COLO668 (cell line): ENCODE data around the gene TELO2.

ENCODE experiments used
- DNase-seq: peaks from one replicate; lab custom pipeline; 2025; ENCODE audit not compliant: unreplicated experiment; lab: John Stamatoyannopoulos, UW

Gene TELO2

DNA sequence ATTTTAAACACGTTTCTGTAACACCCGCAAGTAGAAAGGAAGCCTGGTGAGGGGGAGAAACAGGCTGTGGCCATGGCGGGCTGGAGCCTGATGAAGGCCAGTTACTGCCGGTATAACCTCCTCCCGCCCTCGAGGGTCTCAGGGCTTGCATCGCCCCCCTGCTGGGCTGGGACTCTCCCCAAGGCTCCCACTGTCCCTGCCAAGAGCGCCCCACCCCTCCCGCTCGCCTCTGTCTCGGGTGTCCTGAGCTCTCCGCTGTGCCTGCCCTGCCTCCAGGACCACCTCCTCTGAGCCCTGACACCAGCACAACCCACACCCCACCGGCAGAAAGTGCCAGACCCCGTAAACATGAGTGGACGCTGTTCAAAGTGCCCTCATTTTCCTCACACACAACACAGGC lies 59.0 kb downstream of the TELO2 start:
- no peak for DNase-seq

DNA sequence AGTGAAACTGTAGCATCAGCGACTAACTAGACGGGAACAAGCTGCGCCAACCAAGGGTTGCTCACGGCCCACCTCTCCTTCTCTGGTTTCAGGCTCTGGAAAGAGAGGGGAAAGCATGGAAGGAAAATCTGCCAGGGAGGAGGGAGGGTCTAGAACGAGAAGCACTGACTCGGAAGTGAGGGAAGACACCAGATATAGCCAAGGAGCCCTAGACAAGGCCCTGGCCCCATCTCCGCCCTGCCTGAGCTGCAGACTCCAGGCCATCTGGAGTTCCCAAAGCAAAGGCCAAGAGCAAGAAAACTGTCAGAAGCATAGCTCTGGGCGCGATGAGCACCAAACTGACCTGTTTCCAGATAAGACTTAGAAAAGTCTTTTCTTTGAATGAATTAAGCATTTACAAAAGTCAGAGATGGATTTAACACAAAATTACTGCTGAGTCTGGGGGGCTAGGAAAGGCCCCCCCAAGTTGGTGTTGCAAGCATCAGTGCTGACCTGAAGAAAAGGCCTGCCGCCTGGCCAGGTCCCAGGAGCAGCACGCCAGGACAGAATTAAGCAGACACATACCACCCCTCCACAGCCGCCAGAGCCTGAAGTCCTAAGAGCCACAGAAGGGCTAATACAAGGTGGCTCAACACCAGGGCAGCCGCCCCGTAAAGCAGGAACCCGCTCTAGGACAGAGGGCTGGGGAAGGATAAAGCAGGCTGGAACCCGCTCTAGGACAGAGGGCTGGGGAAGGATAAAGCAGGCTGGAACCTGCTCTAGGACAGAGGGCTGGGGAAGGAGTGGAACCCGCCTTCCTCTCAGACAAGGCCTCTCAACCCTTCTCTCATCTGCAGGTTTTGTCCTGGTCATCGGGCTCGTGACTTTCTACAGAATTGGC lies 61.0 kb downstream of the TELO2 start:
- DNase-seq = no peak

DNA sequence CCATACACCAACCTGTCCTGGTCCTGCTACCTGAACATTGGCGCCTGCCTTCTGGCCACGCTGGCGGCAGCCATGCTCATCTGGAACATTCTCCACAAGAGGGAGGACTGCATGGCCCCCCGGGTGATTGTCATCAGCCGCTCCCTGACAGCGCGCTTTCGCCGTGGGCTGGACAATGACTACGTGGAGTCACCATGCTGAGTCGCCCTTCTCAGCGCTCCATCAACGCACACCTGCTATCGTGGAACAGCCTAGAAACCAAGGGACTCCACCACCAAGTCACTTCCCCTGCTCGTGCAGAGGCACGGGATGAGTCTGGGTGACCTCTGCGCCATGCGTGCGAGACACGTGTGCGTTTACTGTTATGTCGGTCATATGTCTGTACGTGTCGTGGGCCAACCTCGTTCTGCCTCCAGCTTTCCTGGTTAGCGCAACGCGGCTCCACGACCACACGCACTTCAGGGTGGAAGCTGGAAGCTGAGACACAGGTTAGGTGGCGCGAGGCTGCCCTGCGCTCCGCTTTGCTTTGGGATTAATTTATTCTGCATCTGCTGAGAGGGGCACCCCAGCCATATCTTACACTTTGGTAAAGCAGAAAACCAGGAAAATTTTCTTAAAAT lies 61.8 kb downstream of the TELO2 start:
- DNase-seq = no peak

DNA sequence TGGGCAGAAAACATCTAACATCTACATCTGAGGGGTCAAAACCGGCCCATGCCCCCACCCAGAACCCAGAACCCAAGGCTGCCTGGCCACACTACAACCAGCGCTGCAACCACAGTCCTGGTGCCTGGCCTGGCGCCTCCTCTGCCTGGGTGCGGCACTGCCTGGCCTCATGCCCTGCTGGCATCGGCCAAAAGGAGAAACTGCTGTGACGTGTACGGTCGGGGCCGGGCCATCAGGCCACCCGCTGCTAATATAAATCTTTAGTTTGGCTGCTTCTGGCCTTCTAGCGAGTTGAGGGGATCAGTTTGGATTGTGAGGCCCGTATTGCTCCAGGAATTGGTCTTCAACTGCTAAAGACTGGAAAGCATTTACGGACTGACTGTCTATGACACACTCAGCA lies 63.1 kb downstream of the TELO2 start:
- no peak for DNase-seq

DNA sequence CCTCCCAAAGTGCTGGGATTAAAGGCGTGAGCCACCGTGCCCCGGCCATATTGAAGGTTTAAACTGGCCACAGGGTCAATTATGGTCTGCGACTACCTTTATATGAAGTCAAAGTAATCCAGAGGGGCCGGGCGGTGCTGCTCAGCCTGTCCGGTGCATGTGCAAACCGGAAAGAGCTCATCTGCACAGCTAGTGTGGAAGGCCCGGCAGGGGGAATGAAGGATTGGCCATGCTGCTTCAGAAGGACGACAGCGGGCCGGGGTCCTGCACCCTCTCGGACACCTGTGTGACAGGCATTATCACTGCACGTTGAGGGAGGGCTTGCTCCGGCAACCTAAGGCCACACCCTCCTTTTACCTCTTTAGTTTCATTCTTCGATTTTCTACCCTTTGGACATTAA lies 63.9 kb downstream of the TELO2 start:
- no peak for DNase-seq

DNA sequence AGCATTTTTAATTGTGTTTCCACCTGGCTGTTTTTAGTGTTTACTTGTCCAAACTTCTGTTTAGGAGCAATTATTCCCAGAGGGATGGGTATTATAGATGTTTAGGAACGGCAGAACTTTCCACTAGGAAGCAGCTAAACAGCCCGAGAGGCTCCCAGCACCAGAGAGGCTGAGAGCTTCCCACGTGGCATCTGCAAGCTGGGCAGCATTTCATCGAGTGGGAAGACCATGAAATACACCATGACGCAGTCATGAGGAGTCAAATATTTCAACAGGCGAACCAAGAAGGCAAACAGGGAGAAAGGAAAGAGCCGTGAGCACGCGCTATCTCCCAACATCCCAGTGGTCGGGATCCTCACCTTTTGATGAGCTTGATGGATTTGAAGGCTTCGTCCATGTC lies 64.4 kb downstream of the TELO2 start:
- DNase-seq = no peak

DNA sequence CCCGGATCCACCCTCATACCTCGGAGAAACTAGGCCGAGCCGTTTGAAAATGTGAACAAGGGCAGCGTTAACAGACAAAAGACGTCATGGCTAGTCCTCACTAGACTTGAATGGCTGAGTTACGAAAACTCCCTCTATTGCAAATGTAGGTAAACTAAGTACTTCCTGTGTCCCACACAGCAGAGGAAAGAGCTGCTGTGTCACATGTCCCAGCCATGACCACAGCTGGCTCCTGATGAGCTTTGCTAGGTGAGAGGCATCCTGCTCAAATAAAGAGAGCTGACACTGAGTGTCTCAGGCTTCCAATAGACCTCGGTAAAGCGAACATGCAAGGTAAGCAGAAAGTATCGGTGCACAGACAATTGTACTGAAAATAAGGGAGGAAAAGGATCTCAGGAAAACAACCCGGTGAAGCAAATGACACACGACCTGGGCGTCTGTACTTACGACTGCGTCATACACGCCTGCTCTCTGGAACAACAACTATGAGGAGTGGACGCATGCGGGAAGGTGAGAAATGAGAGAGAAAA lies 66.4 kb downstream of the TELO2 start:
- no peak for DNase-seq
